H54 (cell line): Measurements from ENCODE around the gene ATG7.
"Not testable (repeated sequence)": the region's sequence is repeated elsewhere in the genome, so short reads cannot be mapped to it uniquely, and the experiment has no call there.

Experiments used
- DNase-seq: peaks from one replicate; pipeline ENCODE4 v3.0.0; 2011; ENCODE audit warnings: low spot score, mixed read lengths; ENCODE audit not compliant: insufficient read length
- FAIRE-seq: peaks from 3 replicates; lab custom pipeline; 2011; peaks lifted over from hg19 to GRCh38; lab: Jason Lieb, UNC
- POLR2A ChIP-seq: IDR thresholded peaks from 2 replicates; pipeline ENCODE4 v1.6.1; 2011; ENCODE audit warnings: low read depth, mild to moderate bottlenecking, low read length

Gene ATG7

DNA sequence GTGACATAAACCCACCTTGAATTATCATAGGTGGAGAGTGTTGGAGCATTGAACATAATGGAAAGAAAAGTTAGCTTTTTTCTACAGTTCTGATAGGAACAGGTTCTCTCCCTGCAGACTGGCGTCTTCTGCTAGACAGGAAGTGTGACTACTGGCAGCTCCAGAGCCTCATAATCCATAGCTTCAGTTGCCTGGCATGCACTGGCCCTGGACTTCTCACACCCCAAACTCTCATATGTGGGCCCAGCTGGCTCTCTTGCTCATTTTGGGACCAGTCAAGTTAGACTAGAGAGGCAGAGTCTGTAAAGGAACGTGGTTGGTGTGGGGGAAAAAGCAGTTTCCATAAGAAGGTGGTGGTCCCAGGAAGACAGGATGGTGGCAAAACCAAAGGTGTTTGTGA is 191.4 kb downstream of the ATG7 start:
- TF ChIP-seq POLR2A: no peak
- DNase-seq (no peak), FAIRE-seq (no peak)

- FAIRE-seq (no peak), DNase-seq (no peak)
- TF ChIP-seq POLR2A: no peak
These were observed 192.2 kb downstream of the ATG7 start for GRCh38 chr3:11464356-11464755.

DNA sequence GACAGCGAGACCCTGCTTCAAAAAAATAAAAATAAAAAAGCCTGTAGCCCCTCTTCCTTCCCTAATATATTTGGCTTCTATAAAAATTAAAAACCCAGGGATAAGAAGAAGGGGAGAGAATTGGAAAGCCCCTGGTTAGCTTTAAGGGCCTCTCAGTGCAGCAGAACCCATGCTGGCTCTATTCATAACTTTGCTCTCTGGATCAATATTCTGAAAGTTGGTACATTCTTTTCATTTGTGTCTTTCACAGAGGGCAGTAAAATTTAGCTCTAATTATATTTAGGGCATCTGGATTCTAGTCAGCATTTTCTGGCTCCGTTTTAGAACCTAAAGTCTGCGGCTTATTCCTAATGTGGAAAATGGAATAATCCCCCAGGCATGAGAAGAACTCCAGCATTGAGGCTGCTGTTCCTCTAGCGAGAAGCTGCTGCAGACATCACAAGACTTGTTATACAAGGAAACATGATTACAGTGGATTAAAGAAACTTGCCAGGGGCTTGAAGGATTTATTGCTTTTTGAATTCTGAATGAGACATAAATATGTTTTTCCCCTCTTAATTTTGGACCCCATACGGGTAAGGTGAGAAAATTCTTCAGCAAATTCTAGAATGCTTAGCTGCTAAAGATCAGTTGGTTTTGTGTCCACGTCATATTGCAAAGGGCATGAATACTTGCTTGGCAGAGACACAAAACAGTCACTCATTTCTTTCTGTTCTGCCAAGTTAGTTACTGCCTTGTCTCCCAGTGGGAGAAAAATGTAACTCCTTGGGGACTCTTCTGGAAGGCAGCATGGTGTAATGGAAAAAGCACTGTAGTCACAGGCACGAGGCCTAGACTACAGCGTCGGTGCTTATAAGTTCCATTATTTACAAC is 193.8 kb downstream of the ATG7 start:
- TF ChIP-seq POLR2A: no peak
- FAIRE-seq (no peak), DNase-seq (no peak)

GRCh38 chr3:11467875-11468274 is 195.7 kb downstream of the ATG7 start:
- no peak for FAIRE-seq
- no peak for DNase-seq
- no peak for TF ChIP-seq POLR2A

GRCh38 chr3:11470031-11470853 is 198.0 kb downstream of the ATG7 start:
- FAIRE-seq (no peak), DNase-seq (no peak)
- no peak for TF ChIP-seq POLR2A

DNA sequence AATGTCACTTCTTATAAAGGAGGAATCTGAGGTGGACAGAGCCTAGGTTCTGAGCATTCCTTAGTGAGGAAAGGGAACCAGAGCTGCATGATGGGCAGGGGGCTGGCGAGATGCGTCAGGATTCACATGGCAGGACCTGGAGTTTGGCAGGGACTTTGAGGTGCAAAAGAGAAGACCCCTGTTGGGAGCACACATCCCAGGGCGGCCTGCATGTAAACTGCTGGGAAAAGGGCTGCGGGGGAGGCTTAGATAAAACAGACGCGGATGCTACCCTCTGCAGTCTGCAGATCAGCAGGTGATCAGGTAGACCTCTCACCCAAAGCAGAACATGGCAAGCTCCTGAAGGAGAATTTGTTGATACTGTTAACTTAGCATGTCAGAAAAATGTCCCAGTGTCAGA is 203.1 kb downstream of the ATG7 start:
- no peak for TF ChIP-seq POLR2A
- no peak for FAIRE-seq
- no peak for DNase-seq

DNA sequence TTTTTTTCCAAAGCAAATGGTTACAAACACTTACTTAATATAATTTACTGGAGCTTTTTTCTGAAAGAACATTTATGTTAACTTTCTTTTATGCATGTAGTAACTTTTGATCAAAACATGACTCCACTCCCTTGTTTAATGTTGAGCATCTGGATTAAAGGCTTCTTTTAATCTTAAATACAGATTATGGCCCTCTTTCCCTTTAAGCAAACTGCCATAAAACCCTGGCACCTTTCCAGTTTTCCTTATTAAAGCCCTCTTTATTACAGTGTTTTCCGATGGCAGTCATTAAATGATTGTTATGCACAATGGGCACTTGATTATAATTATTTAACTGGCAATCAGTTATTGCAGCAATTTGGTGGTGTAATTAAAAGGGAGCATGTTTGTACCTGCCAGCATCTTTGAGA is 204.5 kb downstream of the ATG7 start:
- TF ChIP-seq POLR2A: no peak
- FAIRE-seq (no peak), DNase-seq (no peak)

DNA sequence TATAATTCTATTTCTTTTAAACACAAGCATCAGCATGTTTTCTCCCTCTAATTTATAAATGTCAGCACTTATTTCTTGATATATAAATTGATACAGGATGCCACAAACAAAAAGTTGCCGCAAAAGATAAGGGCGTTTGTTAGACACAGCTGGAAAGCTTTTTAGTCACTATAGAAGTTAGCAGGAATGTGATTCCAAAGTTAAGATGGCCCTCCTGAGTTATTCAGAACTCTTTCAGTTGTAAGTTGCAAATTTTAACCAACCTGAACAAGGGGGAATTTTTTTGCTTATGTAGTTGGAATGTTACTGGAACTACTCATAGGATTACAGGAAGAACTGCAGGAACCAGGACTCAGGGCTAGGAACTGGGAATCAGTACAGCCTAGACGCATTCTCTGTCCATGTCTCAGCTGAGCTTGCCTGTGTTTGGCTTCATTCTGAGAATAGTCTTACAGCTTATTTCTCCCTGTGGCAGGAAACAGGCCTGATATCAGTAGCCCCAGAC is 205.3 kb downstream of the ATG7 start:
- FAIRE-seq (peak; percentile 95), DNase-seq (peak; percentile 47)
- no peak for TF ChIP-seq POLR2A

- TF ChIP-seq POLR2A: no peak
- FAIRE-seq: peak; percentile 73
- DNase-seq: no peak
These were observed 206.0 kb downstream of the ATG7 start for GRCh38 chr3:11478167-11478566.

GRCh38 chr3:11479221-11479620 is 207.0 kb downstream of the ATG7 start:
- no peak for TF ChIP-seq POLR2A
- DNase-seq (no peak), FAIRE-seq (no peak)

- DNase-seq (no peak), FAIRE-seq (no peak)
- no peak for TF ChIP-seq POLR2A
These were observed 208.6 kb downstream of the ATG7 start for GRCh38 chr3:11480663-11481298.

- DNase-seq (no peak), FAIRE-seq (no peak)
- TF ChIP-seq POLR2A: no peak
These were observed 209.4 kb downstream of the ATG7 start for GRCh38 chr3:11481556-11481955.

- TF ChIP-seq POLR2A: no peak
- DNase-seq (no peak), FAIRE-seq (no peak)
These were observed 209.8 kb downstream of the ATG7 start for GRCh38 chr3:11482021-11482420.

DNA sequence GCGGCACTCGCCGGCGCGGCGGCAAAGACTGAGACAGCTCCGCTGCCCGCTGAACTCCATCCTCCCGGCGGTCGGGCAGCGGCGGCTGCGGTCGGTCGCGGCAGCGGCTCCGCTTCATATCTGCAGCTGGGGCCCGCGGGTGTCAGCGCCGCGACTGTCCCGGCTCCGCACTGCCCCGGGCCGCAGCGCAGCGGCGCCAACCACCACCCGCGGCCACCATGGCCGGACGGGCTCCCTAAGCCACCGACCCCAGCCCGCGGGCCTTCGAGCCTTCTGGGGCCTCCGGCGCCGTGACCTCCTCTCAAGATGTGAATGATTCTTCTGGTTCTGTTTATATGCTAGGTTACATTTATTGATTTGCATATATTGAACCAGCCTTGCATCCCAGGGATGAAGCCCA is 216.2 kb downstream of the ATG7 start:
- not testable (repeated sequence) for DNase-seq, FAIRE-seq
